HG03064 (cell line): ENCODE measurements around the gene INTS14.

Experiments
- ATAC-seq: cut with Tn5 transposase; IDR thresholded peaks from one replicate; pipeline ENCODE4 v1.9.1; 2021; ENCODE audit warnings: low read depth; ENCODE audit not compliant: unreplicated experiment

INTS14 gene

GRCh38 chr15:65540314-65540713, 70.6 kb downstream of the INTS14 start:
- no peak for ATAC-seq

GRCh38 chr15:65535192-65535591, 75.7 kb downstream of the INTS14 start:
- ATAC-seq = no peak

GRCh38 chr15:65533057-65533756, 77.7 kb downstream of the INTS14 start:
- no peak for ATAC-seq

DNA sequence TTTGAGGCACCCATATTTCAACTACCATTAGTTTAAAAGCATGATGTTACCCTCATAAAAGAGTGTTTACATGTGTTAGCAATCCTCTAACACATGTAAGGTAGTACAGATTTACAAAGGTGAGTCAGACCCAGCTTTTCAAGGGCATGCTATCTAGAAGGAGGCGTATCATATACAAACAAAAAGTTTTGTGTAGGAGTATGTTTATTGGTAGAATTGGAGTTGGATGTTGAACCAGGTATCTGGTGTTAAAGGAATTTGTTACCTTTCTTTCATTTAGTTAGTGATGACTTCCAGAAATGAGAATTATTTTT, 78.2 kb downstream of the INTS14 start:
- no peak for ATAC-seq

DNA sequence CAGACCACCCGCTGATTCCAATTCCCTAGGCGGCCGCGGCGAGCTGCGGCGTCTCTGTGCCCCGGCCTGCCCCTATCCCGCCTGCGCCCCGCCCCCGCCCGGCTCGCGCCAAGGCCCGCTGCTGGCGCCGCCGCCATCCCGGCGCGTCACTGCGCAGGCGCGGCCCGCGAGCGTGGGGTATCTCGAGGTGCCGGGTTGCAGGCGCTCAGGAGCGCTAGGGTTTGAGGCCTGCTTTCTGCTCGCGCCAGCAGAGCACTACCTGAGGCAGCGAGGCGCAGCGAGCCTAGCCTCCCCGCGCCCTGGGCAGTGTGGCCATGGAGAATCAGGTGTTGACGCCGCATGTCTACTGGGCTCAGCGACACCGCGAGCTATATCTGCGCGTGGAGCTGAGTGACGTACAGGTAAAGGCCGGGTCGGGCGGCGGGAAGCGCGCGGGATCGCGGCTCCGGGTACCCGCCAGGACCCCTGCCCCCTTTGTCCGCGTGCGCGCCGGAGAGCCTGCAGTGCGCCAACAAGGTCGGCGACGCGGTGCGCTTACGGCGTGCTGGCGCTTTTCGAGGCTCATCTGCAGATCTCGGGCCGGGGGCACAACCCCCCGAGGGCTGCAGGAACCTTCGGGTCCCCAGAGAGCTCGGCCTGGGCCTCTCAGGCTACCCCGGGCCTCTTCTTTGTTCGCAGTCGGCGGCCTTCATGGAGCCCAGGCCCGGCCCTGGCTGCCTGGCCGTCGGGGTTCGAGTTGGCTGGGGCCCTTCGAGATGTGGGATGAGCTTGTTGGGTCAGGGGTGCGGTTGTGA, 80.4 kb downstream of the INTS14 start, which contains the start of gene HACD3:
HACD3 (plus strand) TSS at position 146 of the 794 bp plus-strand sequence; CDS start at position 315, 169 bp downstream.
- no peak for ATAC-seq

- ATAC-seq = no peak
Observed at GRCh38 chr15:65529762-65530317, 81.1 kb downstream of the INTS14 start.
